HepG2 (cell line): ENCODE measurements around the gene AP1G1. TPM values are rescaled to one million over a fixed set of nuclear protein-coding genes. Genes with fewer than 3 reads are reported as not detected.
A peak's percentile ranks its signal among the peaks of the same experiment; 100 is the strongest.

Experiments
- ARNTL ChIP-seq: sonication (generic); formaldehyde crosslinking; IDR thresholded peaks from 2 replicates; pipeline ENCODE4 v1.4.0; 2020; ENCODE audit warnings: mild to moderate bottlenecking, missing genetic modification reagents
- BATF2 ChIP-seq: sonication (generic); formaldehyde crosslinking; IDR thresholded peaks from 2 replicates; pipeline ENCODE4 v1.8.0; 2022; ENCODE audit warnings: mild to moderate bottlenecking, missing genetic modification reagents, moderate library complexity
- BORCS8-MEF2B ChIP-seq: sonication (generic); formaldehyde crosslinking; IDR thresholded peaks from 2 replicates; pipeline ENCODE4 v1.8.0; 2022; ENCODE audit warnings: mild to moderate bottlenecking, missing genetic modification reagents
- CENPT ChIP-seq: sonication (generic); formaldehyde crosslinking; IDR thresholded peaks from 2 replicates; pipeline ENCODE4 v1.8.0; 2022; ENCODE audit warnings: low read depth, mild to moderate bottlenecking, moderate library complexity, missing genetic modification reagents
- DNMT3B ChIP-seq: conservative IDR thresholded peaks from 2 replicates; pipeline ENCODE4 v1.6.1; 2016; ENCODE audit warnings: missing biosample characterization, control low read depth
- ETV5 ChIP-seq: IDR thresholded peaks from 2 replicates; pipeline ENCODE4 v1.6.1; 2018; ENCODE audit warnings: missing biosample characterization, missing genetic modification reagents, inconsistent platforms, borderline replicate concordance
- GABPA ChIP-seq, 2 experiments: IDR thresholded peaks; 2 replicates each; pipeline ENCODE4 v1.6.1; 2011 to 2016; ENCODE audit warnings: low read depth in 2 of 2, low read length in 1 of 2, missing biosample characterization in 1 of 2, missing genetic modification characterization in 1 of 2
- GABPB1 ChIP-seq: IDR thresholded peaks from 2 replicates; pipeline ENCODE4 v1.6.1; 2016; ENCODE audit warnings: mild to moderate bottlenecking, missing genetic modification reagents, moderate library complexity, missing compliant biosample characterization
- HMGA1 ChIP-seq: sonication (generic); formaldehyde crosslinking; conservative IDR thresholded peaks from 2 replicates; pipeline ENCODE4 v1.4.0; 2020; ENCODE audit warnings: missing genetic modification reagents
- KMT2A ChIP-seq: sonication (generic); formaldehyde crosslinking; IDR thresholded peaks from 2 replicates; pipeline ENCODE4 v1.4.0; 2020; ENCODE audit warnings: missing genetic modification reagents
- MXI1 ChIP-seq: IDR thresholded peaks from 3 replicates; pipeline ENCODE4 v1.6.1; 2012; ENCODE audit warnings: low read depth, low read length, inconsistent platforms, borderline replicate concordance
- NCOA2 ChIP-seq: sonication (generic); formaldehyde crosslinking; IDR thresholded peaks from 2 replicates; pipeline ENCODE4 v1.8.0; 2022; ENCODE audit warnings: inconsistent platforms
- NONO ChIP-seq, 2 experiments: fragments of 450-650 bp in 1 of 2; sonication (generic) in 1 of 2; formaldehyde crosslinking in 1 of 2; IDR thresholded peaks in 1 of 2; conservative IDR thresholded peaks in 1 of 2; 2 replicates each; pipeline versions ENCODE4 v1.6.1 to v1.8.0; 2017 to 2022; ENCODE audit warnings: mild to moderate bottlenecking in 1 of 2, missing genetic modification reagents in 1 of 2, moderate library complexity in 1 of 2
- PHF8 ChIP-seq: sonication (generic); formaldehyde crosslinking; IDR thresholded peaks from 2 replicates; pipeline ENCODE4 v1.5.0; 2020; ENCODE audit warnings: missing genetic modification reagents
- SPEN ChIP-seq: sonication (generic); formaldehyde crosslinking; IDR thresholded peaks from 2 replicates; pipeline ENCODE4 v1.5.1; 2020; ENCODE audit warnings: low read depth, mild to moderate bottlenecking, missing genetic modification reagents
- SRY ChIP-seq: sonication (generic); formaldehyde crosslinking; IDR thresholded peaks from 2 replicates; pipeline ENCODE4 v1.8.0; 2022; ENCODE audit warnings: mild to moderate bottlenecking, missing genetic modification reagents
- TBP ChIP-seq: sonication (generic); formaldehyde crosslinking; IDR thresholded peaks from 2 replicates; pipeline ENCODE4 v1.5.0; 2020; ENCODE audit warnings: missing genetic modification reagents
- TEAD2 ChIP-seq: sonication (generic); formaldehyde crosslinking; IDR thresholded peaks from 2 replicates; pipeline ENCODE4 v1.9.0; 2021; ENCODE audit warnings: missing genetic modification reagents
- THAP11 ChIP-seq: IDR thresholded peaks from 2 replicates; pipeline ENCODE4 v1.6.1; 2016; ENCODE audit warnings: missing biosample characterization, missing genetic modification reagents
- ZNF232 ChIP-seq: sonication (generic); formaldehyde crosslinking; IDR thresholded peaks from 2 replicates; pipeline ENCODE4 v1.4.0; 2020; ENCODE audit warnings: missing genetic modification reagents, borderline replicate concordance
- ZNF253 ChIP-seq: sonication (generic); formaldehyde crosslinking; IDR thresholded peaks from 2 replicates; pipeline ENCODE4 v1.8.0; 2022; ENCODE audit warnings: mild to moderate bottlenecking, missing genetic modification reagents, borderline replicate concordance
- ZNF260 ChIP-seq: sonication (generic); formaldehyde crosslinking; IDR thresholded peaks from 2 replicates; pipeline ENCODE4 v1.4.0; 2020; ENCODE audit warnings: missing genetic modification reagents, low read depth, mild to moderate bottlenecking, borderline replicate concordance
- ZNF263 ChIP-seq: sonication (generic); formaldehyde crosslinking; IDR thresholded peaks from 2 replicates; pipeline ENCODE4 v1.4.0; 2020; ENCODE audit warnings: missing genetic modification reagents
- ZNF33B ChIP-seq: sonication (generic); formaldehyde crosslinking; IDR thresholded peaks from 2 replicates; pipeline ENCODE4 v1.5.1; 2020; ENCODE audit warnings: mild to moderate bottlenecking, missing genetic modification reagents
- ZNF616 ChIP-seq: sonication (generic); formaldehyde crosslinking; IDR thresholded peaks from 2 replicates; pipeline ENCODE4 v1.5.0; 2020; ENCODE audit warnings: low read depth, mild to moderate bottlenecking, missing genetic modification reagents
- ZNF75D ChIP-seq: sonication (generic); formaldehyde crosslinking; IDR thresholded peaks from 2 replicates; pipeline ENCODE4 v1.8.1; 2023; ENCODE audit warnings: missing genetic modification reagents, mild to moderate bottlenecking, borderline replicate concordance
- polyA plus RNA-seq, 8 experiments: library from polyadenylated mRNA; depleted of rRNA in 3 of 8; stranded (reverse) in 7 of 8; unstranded in 1 of 8; fragments of >200 nt; fragmentation: Illumina TruSeq in 4 of 8; extraction: Trizol in 4 of 8; gene quantifications; 2 replicates each; pipeline versions ENCODE4 v1.2.1 to v1.2.3, GENCODE V29; 2011 to 2016; ENCODE audit warnings: low read depth in 4 of 8, missing spikeins in 1 of 8, mixed read lengths in 1 of 8; ENCODE audit not compliant: insufficient read depth in 1 of 8
- total RNA-seq, 5 experiments: library from RNA; depleted of rRNA; stranded (reverse); fragments of >200 nt; fragmentation: Illumina TruSeq; extraction: Trizol; gene quantifications; 2 replicates each; pipeline ENCODE4 v1.2.3, GENCODE V29; 2016; ENCODE audit warnings: low read depth in 1 of 5
- TF ChIP-seq, protein P1 (sequence below): sonication (generic); formaldehyde crosslinking; IDR thresholded peaks from 2 replicates; pipeline ENCODE4 v1.4.0; 2020; ENCODE audit warnings: missing genetic modification reagents

Gene AP1G1
- total and polyA plus RNA-seq, 2 of the 13 experiments (the other 11 are each of a cell fraction or from before 2014, with no cell fraction given) = 62.2 to 66.2 TPM

DNA sequence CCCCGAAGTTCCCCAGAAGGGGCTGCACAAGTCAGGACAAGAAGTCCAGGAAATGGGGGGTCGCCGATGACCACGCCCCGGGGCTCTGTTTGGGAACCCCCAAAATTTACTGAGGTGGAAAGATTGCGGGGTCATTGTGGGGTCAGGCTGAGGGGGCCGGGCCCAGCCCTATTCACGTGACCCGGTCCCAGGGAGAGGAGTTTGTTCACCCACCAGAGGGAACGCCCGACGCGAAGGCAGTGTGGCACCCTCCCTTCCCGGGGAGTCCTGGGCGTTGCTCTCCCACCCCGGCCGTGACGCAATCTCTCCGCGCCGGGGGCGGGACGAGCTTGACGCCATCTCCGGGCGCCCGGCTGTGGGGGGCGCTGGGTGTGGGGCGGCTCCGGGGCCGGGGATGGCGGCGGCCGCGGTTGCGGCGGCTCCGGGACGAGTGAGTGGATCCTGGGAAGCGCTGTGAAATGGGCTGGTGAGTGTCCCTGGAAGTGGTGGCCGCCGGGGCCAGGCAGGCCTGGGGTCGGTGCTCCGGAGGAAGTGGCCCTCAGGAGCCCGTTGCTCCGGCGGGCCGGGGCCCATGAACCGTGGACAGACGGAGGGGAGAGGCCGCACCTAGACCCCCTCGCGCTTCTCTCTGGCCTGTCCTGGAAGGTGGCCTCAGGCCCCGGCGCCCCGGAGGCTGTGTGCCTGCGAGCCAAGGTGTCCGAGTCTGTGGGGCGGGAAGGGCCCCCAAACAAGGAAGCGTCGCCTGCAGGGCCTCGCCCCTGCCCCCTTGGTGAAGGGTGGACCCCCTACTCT lies 37.2 kb upstream of the AP1G1 start, which contains the start of gene ATXN1L (continued):
- TF ChIP-seq SPEN (CRISPR knock-in tag) = peak; percentile 98
- TF ChIP-seq BORCS8-MEF2B = peak; percentile 68
- peak; percentile 87 for TF ChIP-seq ZNF232 (CRISPR knock-in tag)
- 0 out of 2 replicates have a peak, but pooled peaks have one; percentile 16 for TF ChIP-seq ZNF33B
- TF ChIP-seq PHF8 (CRISPR knock-in tag) = peak; percentile 98
- TF ChIP-seq NCOA2 (CRISPR knock-in tag) = peak; percentile 50; the same call in 1 of the 2 replicates
- TF ChIP-seq, protein P1, sequence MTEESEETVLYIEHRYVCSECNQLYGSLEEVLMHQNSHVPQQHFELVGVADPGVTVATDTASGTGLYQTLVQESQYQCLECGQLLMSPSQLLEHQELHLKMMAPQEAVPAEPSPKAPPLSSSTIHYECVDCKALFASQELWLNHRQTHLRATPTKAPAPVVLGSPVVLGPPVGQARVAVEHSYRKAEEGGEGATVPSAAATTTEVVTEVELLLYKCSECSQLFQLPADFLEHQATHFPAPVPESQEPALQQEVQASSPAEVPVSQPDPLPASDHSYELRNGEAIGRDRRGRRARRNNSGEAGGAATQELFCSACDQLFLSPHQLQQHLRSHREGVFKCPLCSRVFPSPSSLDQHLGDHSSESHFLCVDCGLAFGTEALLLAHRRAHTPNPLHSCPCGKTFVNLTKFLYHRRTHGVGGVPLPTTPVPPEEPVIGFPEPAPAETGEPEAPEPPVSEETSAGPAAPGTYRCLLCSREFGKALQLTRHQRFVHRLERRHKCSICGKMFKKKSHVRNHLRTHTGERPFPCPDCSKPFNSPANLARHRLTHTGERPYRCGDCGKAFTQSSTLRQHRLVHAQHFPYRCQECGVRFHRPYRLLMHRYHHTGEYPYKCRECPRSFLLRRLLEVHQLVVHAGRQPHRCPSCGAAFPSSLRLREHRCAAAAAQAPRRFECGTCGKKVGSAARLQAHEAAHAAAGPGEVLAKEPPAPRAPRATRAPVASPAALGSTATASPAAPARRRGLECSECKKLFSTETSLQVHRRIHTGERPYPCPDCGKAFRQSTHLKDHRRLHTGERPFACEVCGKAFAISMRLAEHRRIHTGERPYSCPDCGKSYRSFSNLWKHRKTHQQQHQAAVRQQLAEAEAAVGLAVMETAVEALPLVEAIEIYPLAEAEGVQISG = peak; percentile 93
- TF ChIP-seq ZNF260 (CRISPR knock-in tag) = no peak
- TF ChIP-seq NONO (IDR thresholded peaks at IDR 0.05) = no peak
- TF ChIP-seq NONO (CRISPR knock-in tag; conservative IDR thresholded peaks at IDR 0.05) = peak; percentile 81
- TF ChIP-seq HMGA1 (CRISPR knock-in tag) = no peak
- peak; percentile 83 for TF ChIP-seq SRY (CRISPR knock-in tag)
- no peak for TF ChIP-seq BATF2 (CRISPR knock-in tag)
- TF ChIP-seq ZNF75D (CRISPR knock-in tag) = no peak
- peak; percentile 94 for TF ChIP-seq KMT2A (CRISPR knock-in tag)
- peak; percentile 94 for TF ChIP-seq THAP11 (CRISPR knock-in tag)
- peak; percentile 13; the same call in 1 of the 2 replicates for TF ChIP-seq ZNF263
- TF ChIP-seq GABPA (IDR thresholded peaks at IDR 0.05; ENCODE audit: low read depth, low read length) = peak; percentile 69
- TF ChIP-seq GABPA (CRISPR knock-in tag; IDR thresholded peaks at IDR 0.05; ENCODE audit: low read depth) = peak; percentile 85
- peak; percentile 94 for TF ChIP-seq GABPB1 (CRISPR knock-in tag)
- peak; percentile 63 for TF ChIP-seq ETV5 (CRISPR knock-in tag)
- TF ChIP-seq TBP (CRISPR knock-in tag) = peak; percentile 97
- TF ChIP-seq DNMT3B (CRISPR knock-in tag) = no peak
- no peak for TF ChIP-seq ZNF253
- TF ChIP-seq ARNTL (CRISPR knock-in tag) = peak; percentile 80
- TF ChIP-seq CENPT = no peak
- no peak for TF ChIP-seq TEAD2 (CRISPR knock-in tag)
- TF ChIP-seq MXI1 = peak; percentile 88; the same call in 1 of the 3 replicates
- TF ChIP-seq ZNF616 (CRISPR knock-in tag) = no peak
